ENCODE results near the gene BUB1. TPM values are rescaled to one million over a fixed set of nuclear protein-coding genes. Genes with fewer than 3 reads are reported as not detected.

The BUB1 gene
- total and polyA plus RNA-seq, 2 experiments from 2014 or later: 13.0 to 21.3 TPM

- Histone ChIP-seq H3K79me2 (ENCODE audit: insufficient read depth) (no peaks in the 10 kb centered on the region), H2AFZ (no peak overlapping the region), H3K4me1 (ENCODE audit: insufficient read depth) (peaks cover 15% of the 10 kb centered on the region), H3F3A (ENCODE audit: insufficient read depth) (no peaks in the 10 kb centered on the region; the same call in 1 of the 2 replicates), H3K27ac (no peak overlapping the region), H3K9ac (no peak overlapping the region), H4K20me1 (ENCODE audit: insufficient read depth) (no peaks in the 10 kb centered on the region), H3K4me2 (ENCODE audit: unreplicated experiment) (peak overlapping the region; percentile 30), H3K9me2 (ENCODE audit: insufficient read depth) (no peaks in the 10 kb centered on the region), H3K4me3 (no peak overlapping the region), H3K9me3 (ENCODE audit: low read depth) (no peaks in the 10 kb centered on the region), H3K36me3 (ENCODE audit: low read depth) (no peaks in the 10 kb centered on the region), H3K27me3 (replicated peaks; ENCODE audit: insufficient read depth) (peaks cover 56% of the 10 kb centered on the region)
- 72 to 78% methylated on average over 3 of the region's 3 CpGs for WGBS, 2 experiments (ENCODE audit: low coverage in 1 of 2, low lambda C conversion rate in 2 of 2, missing lambda C conversion rate in 2 of 2)
- in situ Hi-C loops (cut with MboI): no loop called here
- TF ChIP-seq EZH2 (IDR thresholded peaks at IDR 0.05; ENCODE audit: insufficient read depth, poor library complexity, severe bottlenecking): no peak
- TF ChIP-seq EZH2phosphoT487 (IDR thresholded peaks at IDR 0.05; ENCODE audit: insufficient read depth, low read depth): peak; percentile 29; the same call in 1 of the 2 replicates
- DNase-seq: peak; percentile 84
These were observed 39.2 kb upstream of the BUB1 start for GRCh38 chr2:110716959-110717645.

- Histone ChIP-seq H3K27ac (no peak overlapping the region), H2AFZ (no peak overlapping the region), H3K9ac (no peak overlapping the region), H3K79me2 (ENCODE audit: insufficient read depth) (no peaks in the 10 kb centered on the region), H3K36me3 (ENCODE audit: low read depth) (no peaks in the 10 kb centered on the region), H3K27me3 (replicated peaks; ENCODE audit: insufficient read depth) (peaks cover 58% of the 10 kb centered on the region), H3K4me3 (no peak overlapping the region), H3F3A (ENCODE audit: insufficient read depth) (no peaks in the 10 kb centered on the region; the same call in 1 of the 2 replicates), H3K9me3 (ENCODE audit: low read depth) (no peaks in the 10 kb centered on the region), H3K4me1 (ENCODE audit: insufficient read depth) (peaks cover 15% of the 10 kb centered on the region), H3K9me2 (ENCODE audit: insufficient read depth) (no peaks in the 10 kb centered on the region), H3K4me2 (ENCODE audit: unreplicated experiment) (no peak overlapping the region), H4K20me1 (ENCODE audit: insufficient read depth) (no peaks in the 10 kb centered on the region)
- 61 to 64% methylated on average over 6 of the region's 6 CpGs for WGBS, 2 experiments (ENCODE audit: low coverage in 1 of 2, low lambda C conversion rate in 2 of 2, missing lambda C conversion rate in 2 of 2)
- in situ Hi-C loops (cut with MboI): no loop called here
- no peak for DNase-seq
- TF ChIP-seq EZH2phosphoT487 (IDR thresholded peaks at IDR 0.05; ENCODE audit: insufficient read depth, low read depth): no peak
- TF ChIP-seq EZH2 (IDR thresholded peaks at IDR 0.05; ENCODE audit: insufficient read depth, poor library complexity, severe bottlenecking): no peak
These were observed 36.8 kb upstream of the BUB1 start for GRCh38 chr2:110714452-110715224.

DNA sequence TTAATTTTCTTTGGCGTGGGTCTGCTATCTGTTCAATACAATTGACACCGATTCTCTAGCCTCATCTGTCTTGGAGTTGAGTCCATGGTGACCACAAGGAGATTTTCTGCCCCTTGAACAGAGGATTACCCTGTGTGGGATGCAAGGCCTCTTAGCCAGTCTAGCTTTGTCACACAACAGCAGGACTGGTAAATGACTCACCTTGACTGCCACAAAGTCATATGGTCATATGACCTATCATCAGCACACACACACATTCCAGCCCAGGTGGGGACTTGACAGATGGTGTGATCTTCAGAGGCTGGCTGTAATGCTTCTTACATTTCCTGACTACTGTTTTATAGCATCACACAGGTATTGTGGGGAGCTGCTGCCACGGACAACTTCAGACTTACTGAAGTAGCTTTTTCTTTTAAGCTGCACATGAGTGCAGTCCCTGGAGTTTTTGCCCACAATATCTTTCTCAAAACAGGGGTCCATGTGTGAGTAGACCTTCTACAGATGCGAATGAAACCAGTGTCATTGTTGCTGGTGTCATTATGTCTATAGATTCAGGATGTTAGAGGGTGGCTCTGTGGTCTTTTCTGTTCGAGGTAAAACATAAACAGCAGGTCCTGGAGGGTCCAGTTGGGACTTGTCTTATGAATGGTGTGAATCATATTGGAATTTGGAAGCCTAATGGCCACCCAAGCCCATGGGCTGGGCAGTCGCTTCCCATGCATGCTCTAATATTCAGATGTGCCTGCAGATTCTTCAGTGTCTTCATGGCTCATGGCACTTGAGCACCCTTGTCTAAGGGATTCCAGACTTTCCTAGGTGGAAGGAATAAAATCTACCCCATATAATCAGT, 35.9 kb upstream of the BUB1 start:
- H3K36me3 ChIP-seq (ENCODE audit: low read depth): no peaks in the 10 kb centered on the region
- in situ Hi-C loops (cut with MboI): no loop called here
- no peak overlapping the region for H3K9ac ChIP-seq
- H3K4me1 ChIP-seq (ENCODE audit: insufficient read depth): peaks cover 15% of the 10 kb centered on the region
- WGBS, 2 experiments (ENCODE audit: low coverage in 1 of 2, low lambda C conversion rate in 2 of 2, missing lambda C conversion rate in 2 of 2): 59 to 67% methylated on average over 6 of the region's 6 CpGs
- H3K27me3 ChIP-seq (replicated peaks; ENCODE audit: insufficient read depth): peaks cover 63% of the 10 kb centered on the region
- TF ChIP-seq EZH2 (IDR thresholded peaks at IDR 0.05; ENCODE audit: insufficient read depth, poor library complexity, severe bottlenecking): no peak
- no peak for TF ChIP-seq EZH2phosphoT487 (IDR thresholded peaks at IDR 0.05; ENCODE audit: insufficient read depth, low read depth)
- no peaks in the 10 kb centered on the region for H3K79me2 ChIP-seq (ENCODE audit: insufficient read depth)
- peak; percentile 10 for DNase-seq
- H3K9me3 ChIP-seq (ENCODE audit: low read depth): no peaks in the 10 kb centered on the region
- no peaks in the 10 kb centered on the region; the same call in 1 of the 2 replicates for H3F3A ChIP-seq (ENCODE audit: insufficient read depth)
- no peaks in the 10 kb centered on the region for H3K9me2 ChIP-seq (ENCODE audit: insufficient read depth)
- H4K20me1 ChIP-seq (ENCODE audit: insufficient read depth): no peaks in the 10 kb centered on the region
- no peak overlapping the region for H2AFZ ChIP-seq
- no peak overlapping the region for H3K27ac ChIP-seq
- no peak overlapping the region for H3K4me3 ChIP-seq
- no peak overlapping the region for H3K4me2 ChIP-seq (ENCODE audit: unreplicated experiment)

GRCh38 chr2:110712737-110713136, 34.9 kb upstream of the BUB1 start:
- Histone ChIP-seq H4K20me1 (ENCODE audit: insufficient read depth) (no peaks in the 10 kb centered on the region), H3K4me2 (ENCODE audit: unreplicated experiment) (no peak overlapping the region), H3K36me3 (ENCODE audit: low read depth) (no peaks in the 10 kb centered on the region), H3K9me2 (ENCODE audit: insufficient read depth) (no peaks in the 10 kb centered on the region), H2AFZ (no peak overlapping the region), H3K4me1 (ENCODE audit: insufficient read depth) (peaks cover 13% of the 10 kb centered on the region), H3K79me2 (ENCODE audit: insufficient read depth) (no peaks in the 10 kb centered on the region), H3F3A (ENCODE audit: insufficient read depth) (no peaks in the 10 kb centered on the region; the same call in 1 of the 2 replicates), H3K4me3 (no peak overlapping the region), H3K9me3 (ENCODE audit: low read depth) (no peaks in the 10 kb centered on the region), H3K27me3 (replicated peaks; ENCODE audit: insufficient read depth) (peaks cover 64% of the 10 kb centered on the region), H3K27ac (no peak overlapping the region), H3K9ac (no peak overlapping the region)
- TF ChIP-seq EZH2 (IDR thresholded peaks at IDR 0.05; ENCODE audit: insufficient read depth, poor library complexity, severe bottlenecking): no peak
- no peak for TF ChIP-seq EZH2phosphoT487 (IDR thresholded peaks at IDR 0.05; ENCODE audit: insufficient read depth, low read depth)
- in situ Hi-C loops (cut with MboI): no loop called here
- 48 to 58% methylated on average over 1 of the region's 1 CpG for WGBS, 2 experiments (ENCODE audit: low coverage in 1 of 2, low lambda C conversion rate in 2 of 2, missing lambda C conversion rate in 2 of 2)
- no peak for DNase-seq

Measured in GM23248 (cell line).